Pancreas (tissue), 10 donors: ENCODE data around the gene ZC2HC1C. TPM values are rescaled to one million over a fixed set of nuclear protein-coding genes. Genes with fewer than 3 reads are reported as not detected.

ENCODE experiments used
- ATAC-seq, 4 donors: fragments of 200-7000 bp; cut with Tn5 transposase; one replicate each; pipeline versions ENCODE4 v1.8.0 to v1.9.1; 2020; ENCODE audit warnings: mild to moderate bottlenecking in 4 of 4, moderate library complexity in 4 of 4
- DNase-seq, 6 donors: peaks; one replicate each; pipeline ENCODE4 v3.0.0-alpha.2; 2020
- FAIRE-seq: peaks from 2 replicates; lab custom pipeline; 2012; peaks lifted over from hg19 to GRCh38; lab: Jason Lieb, UNC
- H3K27ac ChIP-seq, 4 donors: fragments of 200-600 bp; sonication (generic); 1 replicate in 3 of 4; 2 replicates in 1 of 4; pipeline versions ENCODE4 v1.5.0 to v1.8.0; 2020
- H3K27me3 ChIP-seq, 4 donors: fragments of 200-600 bp; one replicate each; pipeline ENCODE4 v1.8.0; 2021
- H3K36me3 ChIP-seq, 3 donors: fragments of 200-600 bp; sonication (generic) in 1 of 3; one replicate each; pipeline versions ENCODE4 v1.5.0 to v1.8.0; 2020 to 2021
- H3K4me1 ChIP-seq, 3 donors: fragments of 200-600 bp; one replicate each; pipeline ENCODE4 v1.8.0; 2021
- H3K4me3 ChIP-seq, 4 donors: fragments of 200-600 bp; sonication (generic) in 2 of 4; one replicate each; pipeline versions ENCODE4 v1.5.0 to v1.8.0; 2020 to 2021
- H3K9me3 ChIP-seq, 4 donors: fragments of 200-600 bp; one replicate each; pipeline ENCODE4 v1.8.0; 2021
- CTCF ChIP-seq, 4 donors: fragments of 200-600 bp; sonication (generic) in 3 of 4; IDR thresholded peaks; one replicate each; pipeline versions ENCODE4 v1.5.0 to v1.8.0; 2021; ENCODE audit warnings: antibody characterized with exemption in 4 of 4
- WGBS, 2 donors: extraction: QIAGEN DNeasy Blood & Tissue Kit; methylation state at CpG; one replicate each; pipeline ENCODE4 v1.1.7; 2013; 5-methylcytosine and 5-hydroxymethylcytosine counted together
- intact Hi-C, 3 donors: fragments of 100-400 bp; cut with DNase I; formaldehyde crosslinking; loops; one replicate each; pipeline versions ENCODE4 v1.11.1 to v1.14.2; 2022
- polyA plus RNA-seq, 2 donors: library from polyadenylated mRNA; stranded (reverse); fragments of 200-250 nt; gene quantifications; one replicate each; pipeline ENCODE4 v1.2.3, GENCODE V29; 2013
- total RNA-seq, 6 donors: library from RNA; stranded (reverse); fragmentation: NEBNext Ultra II Directional in 4 of 6; extraction: Animal tissue kit (Norgen Biotek cat#: 25700) in 4 of 6; gene quantifications; one replicate each; pipeline versions ENCODE4 v1.2.1 to v1.2.4, GENCODE V29; 2021 to 2023
- donor health status: healthy with polysubstance abuse.
- donor health status: DM: no; HTN: no; CAD: no; lungs with moderate emphysema.
- donor health status: DM: no; HTN: no; CAD: no.
- donor health status: control.
- donor health status: control.
- donor health status: Bipolar disorder and iron deficiency.
- donor health status: DM: yes; HTN: yes; CAD: no.
- donor health status: DM: no; HTN: no; CAD: no.
- donor health status: DM: no; HTN: no; CAD: no.
- donor health status: DM: yes; HTN: yes; CAD: no.

The ZC2HC1C gene
- total and polyA plus RNA-seq, 8 donors = 2.6 to 12.1 (median 4.8) TPM

GRCh38 chr14:75025876-75026275 is 43.6 kb upstream of the ZC2HC1C start:
- Histone ChIP-seq H3K36me3 (peaks cover 0 to 12% (median 0%) of the 10 kb centered on the region in 3 donors), H3K4me3 (no peak overlapping the region), H3K9me3 (no peaks in the 10 kb centered on the region), H3K27me3 (no peaks in the 10 kb centered on the region), H3K27ac (no peak overlapping the region), H3K4me1 (no peaks in the 10 kb centered on the region)
- WGBS, 2 donors = 90 to 95% methylated on average over 2 of the region's 2 CpGs
- FAIRE-seq = no peak
- intact Hi-C loops = no loop called here
- TF ChIP-seq CTCF (IDR thresholded peaks at IDR 0.05) = no peak
- no peak for ATAC-seq
- DNase-seq = no peak

GRCh38 chr14:75030147-75030546 is 39.3 kb upstream of the ZC2HC1C start:
- Histone ChIP-seq H3K9me3 (no peaks in the 10 kb centered on the region), H3K27ac (no peak overlapping the region), H3K36me3 (peaks cover 0 to 4% (median 0%) of the 10 kb centered on the region in 3 donors), H3K27me3 (no peaks in the 10 kb centered on the region), H3K4me3 (no peak overlapping the region), H3K4me1 (no peaks in the 10 kb centered on the region)
- no peak for TF ChIP-seq CTCF (IDR thresholded peaks at IDR 0.05)
- FAIRE-seq (no peak), ATAC-seq (no peak), DNase-seq (no peak)
- intact Hi-C loops = loop anchor here in 1 of 3 donors (10.0 kb wide), 1 partner anchor 55 kb away; no protein-coding TSS in a partner anchor
- 0% methylated on average over 1 of the region's 1 CpG for WGBS, 2 donors

- FAIRE-seq (no peak), ATAC-seq (no peak), DNase-seq (no peak)
- Histone ChIP-seq H3K36me3 (peaks cover 0 to 4% (median 3%) of the 10 kb centered on the region in 3 donors), H3K27ac (no peak overlapping the region), H3K27me3 (no peaks in the 10 kb centered on the region), H3K9me3 (no peaks in the 10 kb centered on the region), H3K4me1 (no peaks in the 10 kb centered on the region), H3K4me3 (no peak overlapping the region)
- WGBS, 2 donors = 95 to 100% methylated on average over 2 of the region's 2 CpGs
- TF ChIP-seq CTCF (IDR thresholded peaks at IDR 0.05) = no peak
- intact Hi-C loops = loop anchor here in 1 of 3 donors (10.0 kb wide), 1 partner anchor 52 kb away; no protein-coding TSS in a partner anchor
Measured at GRCh38 chr14:75032939-75033338, 36.5 kb upstream of the ZC2HC1C start.

- Histone ChIP-seq H3K36me3 (peaks cover 0 to 3% (median 0%) of the 10 kb centered on the region in 3 donors), H3K9me3 (no peaks in the 10 kb centered on the region), H3K27ac (peak overlapping the region in 1 of 4 donors; percentile 72), H3K4me3 (no peak overlapping the region), H3K4me1 (peaks cover 10 to 26% (median 18%) of the 10 kb centered on the region in 3 donors), H3K27me3 (no peaks in the 10 kb centered on the region)
- TF ChIP-seq CTCF (IDR thresholded peaks at IDR 0.05) = no peak
- intact Hi-C loops = no loop called here
- no peak for DNase-seq
- FAIRE-seq = no peak
- ATAC-seq = no peak
- WGBS, 2 donors = 48 to 74% methylated on average over 1 of the region's 1 CpG
Measured at GRCh38 chr14:75040507-75040906, 28.9 kb upstream of the ZC2HC1C start.

GRCh38 chr14:75040959-75041358 is 28.5 kb upstream of the ZC2HC1C start:
- no peaks in the 10 kb centered on the region for H3K9me3 ChIP-seq
- no peak for ATAC-seq
- no peak for TF ChIP-seq CTCF (IDR thresholded peaks at IDR 0.05)
- H3K36me3 ChIP-seq = peaks cover 0 to 3% (median 0%) of the 10 kb centered on the region in 3 donors
- no peak for DNase-seq
- H3K27ac ChIP-seq = peak overlapping the region in 3 of 4 donors; percentile 49 to 72 (median 56)
- FAIRE-seq = no peak
- intact Hi-C loops = no loop called here
- H3K4me1 ChIP-seq = peaks cover 10 to 26% (median 18%) of the 10 kb centered on the region in 3 donors
- H3K4me3 ChIP-seq = no peak overlapping the region
- no peaks in the 10 kb centered on the region for H3K27me3 ChIP-seq
- WGBS, 2 donors = 97 to 98% methylated on average over 2 of the region's 2 CpGs
